B cell (primary cell): Measurements from ENCODE around the gene MUC3A. TPM values are rescaled to one million over a fixed set of nuclear protein-coding genes. Genes with fewer than 3 reads are reported as not detected.

Source experiments
- ATAC-seq: fragments of 200-7000 bp; cut with Tn5 transposase; one replicate; pipeline ENCODE4 v1.10.0; 2021; ENCODE audit warnings: low read depth, mild to moderate bottlenecking, moderate number of reproducible peaks, moderate library complexity
- CTCF ChIA-PET: fragments of 350-600 bp; sonication (Branson Sonifier 250); formaldehyde crosslinking; loops from one replicate; lab custom pipeline; 2021; ENCODE audit warnings: antibody characterized with exemption, inconsistent platforms; lab: Charles Lee
- POLR2A ChIA-PET: fragments of 350-600 bp; sonication (Branson Sonifier 250); formaldehyde crosslinking; loops from one replicate; lab custom pipeline; 2021; ENCODE audit warnings: antibody characterized with exemption; lab: Charles Lee
- DNase-seq: peaks from one replicate; pipeline ENCODE4 v3.0.0; 2013
- H2AFZ ChIP-seq: 2 replicates; pipeline ENCODE4 v1.6.1; 2012; ENCODE audit warnings: mild to moderate bottlenecking, low read depth, low read length; ENCODE audit not compliant: insufficient read depth, poor library complexity, severe bottlenecking
- H3K27ac ChIP-seq, 2 donors: 1 replicate in 1 of 2; 2 replicates in 1 of 2; pipeline ENCODE4 v1.5.1; 2012 to 2013; ENCODE audit warnings: low read length in 2 of 2, mild to moderate bottlenecking in 2 of 2, moderate library complexity in 1 of 2
- H3K27me3 ChIP-seq, 4 experiments: fragments of 200-600 bp in 1 of 4; sonication (generic) in 1 of 4; replicated peaks in 1 of 4; 1 replicate in 2 of 4; 2 replicates in 2 of 4; pipeline versions ENCODE4 v1.6.1 to v1.7.0; 2013 to 2016; ENCODE audit warnings: low read length in 3 of 4, mild to moderate bottlenecking in 2 of 4, mixed read lengths in 1 of 4, moderate library complexity in 1 of 4; ENCODE audit not compliant: insufficient read depth in 4 of 4, control insufficient read depth in 3 of 4; ENCODE audit errors: control extremely low read depth in 1 of 4
- H3K36me3 ChIP-seq, 2 experiments: replicated peaks in 1 of 2; 1 replicate in 1 of 2; 2 replicates in 1 of 2; pipeline versions ENCODE4 v1.6.1 to v1.7.1; 2013; ENCODE audit warnings: low read length in 1 of 2; ENCODE audit not compliant: insufficient read depth in 2 of 2, control insufficient read depth in 1 of 2; ENCODE audit errors: control extremely low read depth in 1 of 2, extremely low read depth in 1 of 2
- H3K4me1 ChIP-seq, 2 donors: fragments of 200-600 bp in 1 of 2; sonication (generic) in 1 of 2; 1 replicate in 1 of 2; 2 replicates in 1 of 2; pipeline versions ENCODE4 v1.5.1 to v1.6.1; 2013 to 2017; ENCODE audit warnings: low read length in 2 of 2; ENCODE audit not compliant: control insufficient read depth in 2 of 2, insufficient read depth in 2 of 2
- H3K4me2 ChIP-seq: replicated peaks from 2 replicates; pipeline ENCODE3; 2012; ENCODE audit warnings: mild to moderate bottlenecking, low read depth, low read length; ENCODE audit not compliant: poor library complexity, severe bottlenecking
- H3K4me3 ChIP-seq, 5 experiments: fragments of 200-600 bp in 1 of 5; sonication (generic) in 1 of 5; 1 replicate in 3 of 5; 2 replicates in 2 of 5; pipeline versions ENCODE4 v1.5.1 to v1.7.0; 2011 to 2016; ENCODE audit warnings: low read length in 4 of 5, mild to moderate bottlenecking in 4 of 5, low read depth in 2 of 5, control low read depth in 1 of 5, moderate library complexity in 1 of 5; ENCODE audit not compliant: insufficient read depth in 1 of 5; ENCODE audit errors: control extremely low read depth in 1 of 5, extremely low read depth in 1 of 5
- H3K79me2 ChIP-seq: fragments of 200-600 bp; sonication (generic); one replicate; pipeline ENCODE4 v1.6.0; 2016; ENCODE audit warnings: low read length; ENCODE audit not compliant: control insufficient read depth, insufficient read depth
- H3K9ac ChIP-seq: fragments of 200-600 bp; sonication (generic); 2 replicates; pipeline ENCODE4 v1.6.1; 2017; ENCODE audit warnings: mild to moderate bottlenecking, low read length, moderate library complexity
- H3K9me3 ChIP-seq, 3 donors: one replicate each; pipeline versions ENCODE4 v1.6.1 to v1.7.1; 2013; ENCODE audit warnings: low read length in 2 of 3; ENCODE audit not compliant: control insufficient read depth in 2 of 3, insufficient read depth in 1 of 3; ENCODE audit errors: control extremely low read depth in 1 of 3
- H4K20me1 ChIP-seq: 2 replicates; pipeline ENCODE4 v1.6.0; 2012; ENCODE audit warnings: mild to moderate bottlenecking, low read length; ENCODE audit not compliant: insufficient read depth, control insufficient read depth, poor library complexity, severe bottlenecking
- H3K27ac Mint-ChIP-seq: one replicate; pipeline ENCODE4 v1.8.0; 2021; ENCODE audit warnings: mixed read lengths
- H3K27me3 Mint-ChIP-seq: one replicate; pipeline ENCODE4 v1.8.0; 2021; ENCODE audit warnings: mixed read lengths
- H3K4me1 Mint-ChIP-seq: one replicate; pipeline ENCODE4 v1.8.0; 2021; ENCODE audit warnings: mixed read lengths
- H3K4me3 Mint-ChIP-seq: one replicate; pipeline ENCODE4 v1.8.0; 2021; ENCODE audit warnings: mixed read lengths
- H3K9me3 Mint-ChIP-seq: one replicate; pipeline ENCODE4 v1.8.0; 2022; ENCODE audit warnings: mixed read lengths; ENCODE audit not compliant: insufficient read depth
- CTCF ChIP-seq: fragments of 200-600 bp; IDR thresholded peaks from one replicate; pipeline ENCODE4 v1.8.0; 2022; ENCODE audit warnings: antibody characterized with exemption, mild to moderate bottlenecking
- EZH2 ChIP-seq: IDR thresholded peaks from 2 replicates; pipeline ENCODE4 v1.6.1; 2012; ENCODE audit warnings: borderline replicate concordance, low read depth, mild to moderate bottlenecking, moderate library complexity, low read length; ENCODE audit not compliant: insufficient read depth, poor library complexity, severe bottlenecking
- WGBS: methylation state at CpG from one replicate; pipeline ENCODE4 v1.1.5; 2013; ENCODE audit warnings: missing lambda C conversion rate; ENCODE audit not compliant: insufficient coverage; 5-methylcytosine and 5-hydroxymethylcytosine counted together
- intact Hi-C: fragments of 100-400 bp; cut with micrococcal nuclease; formaldehyde crosslinking; loops from one replicate; pipeline ENCODE4 v1.10.0; 2022
- polyA plus RNA-seq: library from polyadenylated mRNA; depleted of rRNA; stranded (reverse); fragments of >200 nt; gene quantifications from 2 replicates; pipeline ENCODE4 v1.2.3, GENCODE V29; 2012
- total RNA-seq, 2 donors: library from RNA; stranded (reverse); fragments of 120-200 nt in 1 of 2; gene quantifications; 1 replicate in 1 of 2; 2 replicates in 1 of 2; pipeline versions ENCODE4 v1.2.3 to v1.2.4, GENCODE V29; 2013 to 2022

Gene MUC3A
- total and polyA plus RNA-seq, 2 donors (not counting 1 experiment from before 2014, with no cell fraction given) = not detected

DNA sequence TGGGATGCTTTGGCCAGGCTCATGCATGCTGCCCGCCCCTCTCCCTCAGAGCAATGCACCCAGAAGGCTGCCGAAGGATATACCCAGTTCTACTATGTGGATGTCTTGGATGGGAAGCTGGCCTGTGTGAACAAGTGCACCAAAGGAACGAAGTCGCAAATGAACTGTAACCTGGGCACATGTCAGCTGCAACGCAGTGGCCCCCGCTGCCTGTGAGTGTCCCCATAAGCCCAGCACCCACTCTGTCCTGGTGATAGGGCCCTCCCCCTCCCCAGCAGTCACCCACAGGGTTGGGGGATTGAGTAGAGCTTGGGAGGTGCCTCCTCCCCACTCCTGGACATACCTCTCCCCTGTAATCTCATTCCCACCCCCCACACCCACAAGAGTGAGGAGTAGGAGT lies 63.6 kb downstream of the MUC3A start:
- Histone ChIP-seq H3K4me3 (no peak overlapping the region), H3K9me3 (peaks cover 0 to 14% (median 0%) of the 10 kb centered on the region in 3 donors), H3K9ac (no peak overlapping the region), H3K4me1 (peaks cover 11 to 13% of the 10 kb centered on the region in 2 donors), H3K79me2 (no peaks in the 10 kb centered on the region), H3K27me3 (peaks cover 0 to 22% (median 0%) of the 10 kb centered on the region in 4 experiments), H2AFZ (no peak overlapping the region), H4K20me1 (no peaks in the 10 kb centered on the region), H3K4me2 (no peak overlapping the region), H3K36me3 (no peaks in the 10 kb centered on the region), H3K27ac (no peak overlapping the region)
- DNase-seq = no peak
- no peak for TF ChIP-seq EZH2
- no peak for TF ChIP-seq CTCF
- H3K9me3 Mint-ChIP-seq = no peaks in the 10 kb centered on the region
- 81% methylated on average over 4 of the region's 6 CpGs for WGBS
- H3K27ac Mint-ChIP-seq = no peak overlapping the region
- no peak overlapping the region for H3K4me3 Mint-ChIP-seq
- ChIA-PET CTCF (no interaction called here), POLR2A (no interaction called here)
- intact Hi-C loops = no loop called here
- peaks cover 15% of the 10 kb centered on the region for H3K4me1 Mint-ChIP-seq
- peaks cover 30% of the 10 kb centered on the region for H3K27me3 Mint-ChIP-seq
- no peak for ATAC-seq

DNA sequence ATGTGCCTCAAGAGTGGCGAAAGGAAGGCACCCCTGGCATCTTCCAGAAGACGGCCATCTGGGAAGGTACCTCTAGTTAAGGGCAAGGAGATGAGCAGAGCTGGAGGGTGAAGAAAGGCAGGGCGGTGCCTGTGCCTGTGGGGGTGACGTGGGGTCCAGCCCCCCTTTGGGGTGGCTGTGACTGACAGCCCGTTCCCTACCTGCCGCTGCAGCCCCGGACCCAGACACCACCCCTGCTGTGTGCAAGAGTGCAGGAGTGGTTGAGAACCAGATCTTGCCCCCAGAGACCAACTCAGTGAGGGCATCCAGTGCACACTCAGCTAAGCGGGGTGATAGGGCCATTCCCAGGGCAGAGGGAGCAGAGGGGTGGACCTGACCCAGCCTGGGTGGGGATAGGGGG lies 66.3 kb downstream of the MUC3A start:
- TF ChIP-seq CTCF (no peak), EZH2 (no peak)
- H3K4me3 Mint-ChIP-seq = peak overlapping the region; percentile 40
- H3K4me1 ChIP-seq = peaks cover 13 to 17% of the 10 kb centered on the region in 2 donors
- H3K4me1 Mint-ChIP-seq = peaks cover 26% of the 10 kb centered on the region
- POLR2A ChIA-PET = no interaction called here
- no peak overlapping the region for H3K27ac ChIP-seq
- WGBS = 77% methylated on average over 8 of the region's 8 CpGs
- H3K4me2 ChIP-seq = no peak overlapping the region
- H2AFZ ChIP-seq = no peak overlapping the region
- no peak overlapping the region for H3K4me3 ChIP-seq
- intact Hi-C loops = no loop called here
- peaks cover 18% of the 10 kb centered on the region for H3K27me3 Mint-ChIP-seq
- no peaks in the 10 kb centered on the region for H3K79me2 ChIP-seq
- ATAC-seq (no peak), DNase-seq (no peak)
- peaks cover 0 to 14% (median 0%) of the 10 kb centered on the region in 3 donors for H3K9me3 ChIP-seq
- CTCF ChIA-PET = no interaction called here
- H3K9ac ChIP-seq = no peak overlapping the region
- H3K27me3 ChIP-seq = peaks cover 0 to 34% (median 0%) of the 10 kb centered on the region in 4 experiments
- no peaks in the 10 kb centered on the region for H4K20me1 ChIP-seq
- no peaks in the 10 kb centered on the region for H3K9me3 Mint-ChIP-seq
- peak overlapping the region; percentile 50 for H3K27ac Mint-ChIP-seq
- H3K36me3 ChIP-seq = no peaks in the 10 kb centered on the region
